SU-DHL-6 (cell line): ENCODE measurements around the gene CASK.

Source experiments
- CTCF ChIP-seq: fragments of 200-600 bp; sonication (generic); IDR thresholded peaks from one replicate; pipeline ENCODE4 v1.5.1; 2017; ENCODE audit warnings: antibody characterized with exemption, mild to moderate bottlenecking, low read length, moderate library complexity; ENCODE audit not compliant: insufficient read depth, poor library complexity, severe bottlenecking
- EZH2phosphoT487 ChIP-seq: fragments of 200-600 bp; sonication (generic), shearing (Covaris generic); conservative IDR thresholded peaks from 2 replicates; pipeline ENCODE4 v1.6.1; 2018; ENCODE audit warnings: mild to moderate bottlenecking, antibody characterized with exemption, low read length, moderate library complexity, mixed read lengths

- TF ChIP-seq EZH2phosphoT487 (no peak), CTCF (no peak)
Measured at GRCh38 chrX:41862562-41863184, 60.7 kb downstream of the CASK start.
